Suprapubic skin (tissue), 4 donors: ENCODE measurements around the gene LCE6A. TPM values are rescaled to one million over a fixed set of nuclear protein-coding genes. Genes with fewer than 3 reads are reported as not detected.

Experiments used
- DNase-seq, 2 donors: peaks; one replicate each; pipeline ENCODE4 v3.0.0-alpha.2; 2019; ENCODE audit warnings: low spot score in 2 of 2
- H3K27ac ChIP-seq: fragments of 200-600 bp; sonication (generic); one replicate; pipeline ENCODE4 v1.5.1; 2019
- H3K27me3 ChIP-seq: fragments of 200-600 bp; sonication (generic); one replicate; pipeline ENCODE4 v1.5.1; 2019
- H3K36me3 ChIP-seq: fragments of 200-600 bp; sonication (generic); one replicate; pipeline ENCODE4 v1.5.1; 2019
- H3K4me1 ChIP-seq: fragments of 200-600 bp; sonication (generic); one replicate; pipeline ENCODE4 v1.5.1; 2019
- H3K4me3 ChIP-seq: fragments of 200-600 bp; sonication (generic); one replicate; pipeline ENCODE4 v1.5.1; 2019; ENCODE audit warnings: mild to moderate bottlenecking
- H3K9me3 ChIP-seq: fragments of 200-600 bp; sonication (generic); one replicate; pipeline ENCODE4 v1.5.1; 2019
- EP300 ChIP-seq: sonication (generic); formaldehyde crosslinking; IDR thresholded peaks from one replicate; pipeline ENCODE4 v1.6.1; 2017; ENCODE audit warnings: antibody characterized with exemption
- POLR2A ChIP-seq, 2 donors: fragments of 450-650 bp; IDR thresholded peaks; one replicate each; pipeline ENCODE4 v1.6.1; 2017; ENCODE audit warnings: antibody characterized with exemption in 2 of 2, mild to moderate bottlenecking in 2 of 2, moderate library complexity in 2 of 2
- POLR2AphosphoS5 ChIP-seq, 3 donors: sonication (generic); formaldehyde crosslinking; IDR thresholded peaks; one replicate each; pipeline ENCODE4 v1.6.1; 2017; ENCODE audit warnings: antibody characterized with exemption in 3 of 3
- WGBS: methylation state at CpG from one replicate; pipeline ENCODE4 v1.1.5; 2018; 5-methylcytosine and 5-hydroxymethylcytosine counted together
- total RNA-seq, 4 donors: library from RNA; depleted of rRNA; stranded (reverse); fragments of >200 nt; gene quantifications; one replicate each; pipeline ENCODE4 v1.1.0, GENCODE V29; 2016
- TF ChIP-seq, protein P1 (sequence below), 2 donors: fragments of 200-600 bp in 1 of 2; fragments of 450-650 bp in 1 of 2; sonication (generic) in 1 of 2; IDR thresholded peaks; one replicate each; pipeline ENCODE4 v1.5.1; 2016 to 2019; ENCODE audit warnings: antibody characterized with exemption in 2 of 2, mild to moderate bottlenecking in 1 of 2, moderate library complexity in 1 of 2

The LCE6A gene
- total RNA-seq, 4 donors from 2014 or later: 3.0 to 95.6 (median 55.0) TPM

DNA sequence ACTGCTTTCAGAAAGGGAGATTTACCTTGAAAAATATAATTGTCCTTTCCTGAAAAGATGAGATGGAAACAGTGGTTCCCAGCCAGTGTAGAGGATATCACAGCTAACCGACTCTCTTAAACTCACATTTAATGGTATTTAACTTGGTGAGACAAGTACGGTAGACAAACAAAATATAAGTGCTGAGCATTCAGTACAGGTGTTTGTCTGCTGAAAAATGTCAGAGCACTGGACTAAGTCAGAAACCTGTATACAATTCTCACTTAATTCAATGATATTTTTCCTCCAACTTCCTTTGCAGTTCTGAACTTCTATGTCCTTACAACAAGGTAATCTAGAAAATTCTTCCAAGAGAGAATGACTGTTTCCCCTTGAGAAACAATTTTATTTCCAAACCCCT, 31.0 kb upstream of the LCE6A start, which contains the start of gene LCE1B:
TSS of gene LCE1B (plus strand) at position 301 of the 400 bp plus-strand sequence. CDS start 476 bp downstream, outside the sequence.
- H3K36me3 ChIP-seq: no peaks in the 10 kb centered on the region
- no peak within 1 kb of the TSS for H3K4me3 ChIP-seq
- TF ChIP-seq, protein P1, sequence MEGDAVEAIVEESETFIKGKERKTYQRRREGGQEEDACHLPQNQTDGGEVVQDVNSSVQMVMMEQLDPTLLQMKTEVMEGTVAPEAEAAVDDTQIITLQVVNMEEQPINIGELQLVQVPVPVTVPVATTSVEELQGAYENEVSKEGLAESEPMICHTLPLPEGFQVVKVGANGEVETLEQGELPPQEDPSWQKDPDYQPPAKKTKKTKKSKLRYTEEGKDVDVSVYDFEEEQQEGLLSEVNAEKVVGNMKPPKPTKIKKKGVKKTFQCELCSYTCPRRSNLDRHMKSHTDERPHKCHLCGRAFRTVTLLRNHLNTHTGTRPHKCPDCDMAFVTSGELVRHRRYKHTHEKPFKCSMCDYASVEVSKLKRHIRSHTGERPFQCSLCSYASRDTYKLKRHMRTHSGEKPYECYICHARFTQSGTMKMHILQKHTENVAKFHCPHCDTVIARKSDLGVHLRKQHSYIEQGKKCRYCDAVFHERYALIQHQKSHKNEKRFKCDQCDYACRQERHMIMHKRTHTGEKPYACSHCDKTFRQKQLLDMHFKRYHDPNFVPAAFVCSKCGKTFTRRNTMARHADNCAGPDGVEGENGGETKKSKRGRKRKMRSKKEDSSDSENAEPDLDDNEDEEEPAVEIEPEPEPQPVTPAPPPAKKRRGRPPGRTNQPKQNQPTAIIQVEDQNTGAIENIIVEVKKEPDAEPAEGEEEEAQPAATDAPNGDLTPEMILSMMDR (IDR thresholded peaks at IDR 0.05): no peak
- TF ChIP-seq POLR2AphosphoS5 (IDR thresholded peaks at IDR 0.05): no peak
- TF ChIP-seq POLR2A (IDR thresholded peaks at IDR 0.05): no peak
- no peak for TF ChIP-seq EP300
- H3K9me3 ChIP-seq: no peaks in the 10 kb centered on the region
- H3K27ac ChIP-seq: no peak within 1 kb of the TSS
- no peaks in the 10 kb centered on the region for H3K27me3 ChIP-seq
- WGBS: 90% methylated on average over 2 of the region's 2 CpGs
- DNase-seq: no peak
- peaks cover 7% of the 10 kb centered on the region for H3K4me1 ChIP-seq

DNA sequence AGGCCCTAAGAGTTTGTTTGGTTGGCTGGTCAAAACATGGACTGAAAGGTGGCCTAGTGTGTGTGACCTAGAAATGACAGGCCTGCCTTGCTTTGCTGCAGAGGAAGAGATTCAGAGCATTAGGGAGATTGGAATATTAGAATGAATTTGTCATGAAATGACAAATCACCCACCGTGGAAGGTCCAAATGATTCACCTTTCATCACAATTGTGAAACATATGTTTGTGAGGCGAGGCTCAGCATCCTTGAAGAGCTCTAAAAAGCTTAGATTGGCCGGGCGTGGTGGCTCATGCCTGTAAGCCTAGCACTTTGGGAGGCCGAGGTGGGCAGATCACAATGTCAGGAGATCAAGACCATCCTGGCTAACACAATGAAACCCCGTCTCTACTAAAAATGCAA, 25.3 kb upstream of the LCE6A start:
- no peak for DNase-seq
- Histone ChIP-seq H3K27ac (no peak overlapping the region), H3K36me3 (no peaks in the 10 kb centered on the region), H3K9me3 (no peaks in the 10 kb centered on the region), H3K27me3 (no peaks in the 10 kb centered on the region), H3K4me1 (no peaks in the 10 kb centered on the region), H3K4me3 (no peak overlapping the region)
- TF ChIP-seq, protein P1 (IDR thresholded peaks at IDR 0.05): no peak
- TF ChIP-seq EP300 (no peak), POLR2AphosphoS5 (IDR thresholded peaks at IDR 0.05) (no peak), POLR2A (IDR thresholded peaks at IDR 0.05) (no peak)
- 86% methylated on average over 6 of the region's 6 CpGs for WGBS

DNA sequence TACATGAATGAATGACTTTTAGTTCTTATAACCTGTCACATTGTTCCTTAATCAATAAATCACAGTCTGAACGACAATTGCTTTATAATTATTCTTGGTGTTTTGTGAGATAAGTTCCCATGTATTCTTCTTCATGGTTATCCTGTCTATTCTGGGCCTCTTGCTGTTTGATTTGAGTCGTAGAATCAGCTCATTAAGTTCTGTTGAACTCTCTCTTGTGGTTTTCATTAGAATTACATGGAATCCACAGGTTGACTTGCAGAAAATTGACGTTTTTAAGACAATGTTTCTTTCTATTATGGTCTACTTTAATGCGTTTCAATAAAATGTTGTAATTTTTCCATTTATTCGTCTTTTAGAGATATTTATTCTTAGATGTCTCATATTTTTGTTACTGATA, 19.4 kb upstream of the LCE6A start:
- no peak for DNase-seq
- Histone ChIP-seq H3K36me3 (no peaks in the 10 kb centered on the region), H3K27me3 (no peaks in the 10 kb centered on the region), H3K27ac (no peak overlapping the region), H3K9me3 (no peaks in the 10 kb centered on the region), H3K4me3 (no peak overlapping the region), H3K4me1 (no peaks in the 10 kb centered on the region)
- TF ChIP-seq POLR2A (IDR thresholded peaks at IDR 0.05): no peak
- TF ChIP-seq, protein P1 (IDR thresholded peaks at IDR 0.05): no peak
- no peak for TF ChIP-seq POLR2AphosphoS5 (IDR thresholded peaks at IDR 0.05)
- TF ChIP-seq EP300: no peak
- WGBS: 58% methylated on average over 5 of the region's 5 CpGs

DNA sequence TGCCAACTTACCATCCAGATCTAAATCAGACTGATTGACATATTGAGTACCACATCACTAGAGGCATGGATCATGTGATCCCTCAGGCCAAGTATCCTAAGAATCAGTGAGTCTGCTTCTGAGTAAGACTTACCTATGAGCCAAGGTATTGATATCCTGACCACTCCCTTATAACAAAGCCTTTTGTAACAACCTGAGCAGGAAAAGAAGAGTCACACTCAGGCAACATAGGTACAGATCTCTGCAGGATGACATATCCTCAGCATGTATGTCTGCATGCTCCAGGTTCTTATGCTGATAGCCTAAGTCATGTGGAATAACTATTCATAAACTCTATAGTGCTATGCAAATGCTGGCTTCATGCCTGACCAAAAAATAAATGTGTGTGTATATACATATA, 17.7 kb upstream of the LCE6A start:
- Histone ChIP-seq H3K4me1 (no peaks in the 10 kb centered on the region), H3K4me3 (no peak overlapping the region), H3K36me3 (no peaks in the 10 kb centered on the region), H3K9me3 (no peaks in the 10 kb centered on the region), H3K27me3 (no peaks in the 10 kb centered on the region), H3K27ac (no peak overlapping the region)
- TF ChIP-seq POLR2A (IDR thresholded peaks at IDR 0.05): no peak
- TF ChIP-seq, protein P1 (IDR thresholded peaks at IDR 0.05): no peak
- DNase-seq: no peak

DNA sequence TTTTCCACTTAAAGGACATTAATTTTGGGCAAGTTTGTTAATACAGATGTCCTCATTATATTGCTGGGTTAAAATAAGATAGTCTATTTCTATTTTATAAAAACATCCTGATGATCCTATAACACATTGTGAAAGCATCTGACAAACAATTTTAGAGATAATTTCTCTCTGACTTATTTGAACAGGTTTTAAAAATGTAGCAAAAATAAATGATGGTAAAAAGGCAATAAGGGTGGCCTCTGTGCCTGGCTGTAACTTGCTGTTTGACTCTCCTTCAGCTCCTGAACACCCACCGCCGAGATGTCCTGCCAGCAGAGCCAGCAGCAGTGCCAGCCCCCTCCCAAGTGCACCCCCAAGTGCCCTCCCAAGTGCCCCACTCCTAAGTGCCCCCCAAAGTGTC, 15.5 kb upstream of the LCE6A start, which contains the start of gene LCE1A:
TSS of gene LCE1A (plus strand) at position 301 of the 400 bp plus-strand sequence. CDS start at position 301, 0 bp downstream.
- TF ChIP-seq EP300 (no peak), POLR2A (IDR thresholded peaks at IDR 0.05) (no peak), POLR2AphosphoS5 (IDR thresholded peaks at IDR 0.05) (no peak)
- TF ChIP-seq, protein P1 (IDR thresholded peaks at IDR 0.05): no peak
- no peak for DNase-seq
- H3K36me3 ChIP-seq: no peaks in the 10 kb centered on the region
- 93% methylated on average over 2 of the region's 2 CpGs for WGBS
- no peaks in the 10 kb centered on the region for H3K4me1 ChIP-seq
- H3K4me3 ChIP-seq: no peak within 1 kb of the TSS
- H3K9me3 ChIP-seq: no peaks in the 10 kb centered on the region
- H3K27me3 ChIP-seq: no peaks in the 10 kb centered on the region
- no peak within 1 kb of the TSS for H3K27ac ChIP-seq
